ENCODE results near the gene ACTG2.
A peak's percentile ranks its signal among the peaks of the same experiment; 100 is the strongest.
"Not testable (repeated sequence)": the region's sequence is repeated elsewhere in the genome, so short reads cannot be mapped to it uniquely, and the experiment has no call there.

ACTG2 gene

GRCh38 chr2:73893764-73894474, 1.1 kb downstream of the ACTG2 start:
- no peak for DNase-seq

GRCh38 chr2:73894475-73894850, 1.7 kb downstream of the ACTG2 start:
- DNase-seq, result no peak

GRCh38 chr2:73894877-73895276, 2.1 kb downstream of the ACTG2 start:
- no peak for DNase-seq

- no peak for DNase-seq
Observed at GRCh38 chr2:73895473-73895872, 2.7 kb downstream of the ACTG2 start.

GRCh38 chr2:73896362-73897239, 3.8 kb downstream of the ACTG2 start:
- DNase-seq, result peak; percentile 25

- DNase-seq, result no peak
Observed at GRCh38 chr2:73897240-73897583, 4.4 kb downstream of the ACTG2 start.

- no peak for DNase-seq
Observed at GRCh38 chr2:73897934-73898333, 5.1 kb downstream of the ACTG2 start.

- DNase-seq, result no peak
Observed at GRCh38 chr2:73899801-73900336, 7.1 kb downstream of the ACTG2 start.

- DNase-seq, result no peak
Observed at GRCh38 chr2:73901143-73901542, 8.3 kb downstream of the ACTG2 start.

GRCh38 chr2:73902284-73902683, 9.5 kb downstream of the ACTG2 start:
- DNase-seq, result no peak

GRCh38 chr2:73903313-73903712, 10.5 kb downstream of the ACTG2 start:
- no peak for DNase-seq

- not testable (repeated sequence) for DNase-seq
Observed at GRCh38 chr2:73903949-73904613, 11.3 kb downstream of the ACTG2 start.

- no peak for DNase-seq
Observed at GRCh38 chr2:73904952-73905351, 12.1 kb downstream of the ACTG2 start.

- no peak for DNase-seq
Observed at GRCh38 chr2:73906847-73907505, 14.2 kb downstream of the ACTG2 start.

GRCh38 chr2:73907840-73908452, 15.1 kb downstream of the ACTG2 start:
- peak; percentile 71 for DNase-seq

GRCh38 chr2:73908689-73909652, 16.2 kb downstream of the ACTG2 start:
- DNase-seq, result no peak

GRCh38 chr2:73910873-73911547, 18.2 kb downstream of the ACTG2 start:
- DNase-seq, result no peak

- DNase-seq, result no peak
Observed at GRCh38 chr2:73911548-73912208, 18.9 kb downstream of the ACTG2 start.

GRCh38 chr2:73913414-73914054, 20.7 kb downstream of the ACTG2 start:
- DNase-seq, result no peak

GRCh38 chr2:73914667-73915066, 21.9 kb downstream of the ACTG2 start:
- DNase-seq, result no peak
